NCI-H446 (cell line): ENCODE data around the gene SLC31A1.

Experiments used
- DNase-seq, 2 experiments: peaks; one replicate each; lab custom pipeline; 2025; lab: John Stamatoyannopoulos, UW

The SLC31A1 gene

DNA sequence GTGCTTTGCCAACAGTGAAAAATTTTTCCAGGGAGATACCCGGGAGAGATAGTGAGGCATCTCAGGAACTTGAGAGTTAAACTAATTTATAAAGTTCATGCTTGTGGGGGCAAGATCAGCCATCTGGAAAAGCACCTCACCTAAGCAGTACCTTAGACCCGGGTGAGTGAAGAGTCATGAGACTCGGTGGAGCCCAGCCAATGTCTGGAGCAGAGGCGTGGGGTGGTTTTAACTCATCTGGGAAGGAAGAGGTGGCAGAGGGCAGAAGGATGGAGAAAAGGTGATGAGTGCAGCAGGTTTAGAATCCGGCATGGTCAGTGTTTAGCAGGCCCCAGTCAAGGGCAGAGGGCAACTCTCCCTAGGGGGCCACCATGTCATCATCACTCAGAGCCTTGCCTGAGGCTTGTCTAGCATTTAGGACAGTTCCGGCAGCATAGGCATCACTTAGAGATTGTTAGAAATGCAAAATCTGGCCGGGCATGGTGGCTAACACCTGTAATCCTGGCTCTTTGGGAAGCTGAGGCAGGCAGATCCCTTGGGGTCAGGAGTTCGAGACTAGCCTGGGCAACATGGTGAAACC lies 86.1 kb downstream of the SLC31A1 start:
- DNase-seq: no peak

DNA sequence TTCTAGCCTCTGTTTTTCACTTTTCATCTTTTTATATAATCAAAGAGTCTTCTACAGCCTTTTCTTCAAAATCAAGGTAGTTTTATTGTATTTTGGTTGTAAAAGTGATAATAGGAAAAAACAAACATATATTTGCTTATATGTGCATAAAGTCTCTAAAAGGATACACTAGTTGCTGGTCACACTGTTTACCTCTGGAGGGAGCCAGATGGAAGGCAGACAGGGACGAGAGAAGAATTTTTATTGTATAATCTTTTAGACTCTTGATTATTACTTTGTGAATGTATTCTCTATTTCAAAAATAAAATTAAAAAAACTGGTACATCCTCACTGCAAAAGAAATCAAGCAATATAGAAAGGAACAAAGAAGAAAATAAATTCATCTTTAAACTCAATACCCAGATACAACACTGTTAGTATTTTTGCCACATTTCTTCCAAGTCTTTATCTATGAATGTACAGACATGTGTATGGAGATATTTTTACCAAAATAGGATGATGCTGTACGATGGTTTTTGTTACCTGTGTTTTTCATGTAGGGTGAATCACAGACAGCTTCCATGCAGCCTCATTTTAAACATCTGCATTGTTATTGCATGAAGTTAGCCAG lies 88.0 kb downstream of the SLC31A1 start:
- DNase-seq: peak in 1 of 2 experiments; percentile 21

DNA sequence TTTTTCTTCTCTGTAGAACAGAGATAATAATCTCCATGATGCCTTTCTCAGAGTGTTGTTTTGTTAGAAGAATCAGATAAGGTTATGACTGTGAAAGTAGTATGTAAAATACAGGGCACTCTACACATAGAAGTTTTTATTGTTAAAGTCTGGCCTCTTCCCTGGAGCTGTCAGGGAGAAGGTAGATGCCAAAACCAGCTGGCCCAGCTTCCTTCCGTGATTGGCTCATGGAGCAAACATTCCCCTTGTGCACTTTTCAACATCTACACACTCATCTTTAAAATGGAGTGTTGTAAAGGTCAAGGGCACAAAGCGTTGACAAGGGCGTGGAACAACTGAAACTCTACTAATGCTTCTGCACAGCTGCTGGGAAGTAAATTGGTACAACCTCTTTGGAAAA lies 89.2 kb downstream of the SLC31A1 start:
- no peak for DNase-seq

DNA sequence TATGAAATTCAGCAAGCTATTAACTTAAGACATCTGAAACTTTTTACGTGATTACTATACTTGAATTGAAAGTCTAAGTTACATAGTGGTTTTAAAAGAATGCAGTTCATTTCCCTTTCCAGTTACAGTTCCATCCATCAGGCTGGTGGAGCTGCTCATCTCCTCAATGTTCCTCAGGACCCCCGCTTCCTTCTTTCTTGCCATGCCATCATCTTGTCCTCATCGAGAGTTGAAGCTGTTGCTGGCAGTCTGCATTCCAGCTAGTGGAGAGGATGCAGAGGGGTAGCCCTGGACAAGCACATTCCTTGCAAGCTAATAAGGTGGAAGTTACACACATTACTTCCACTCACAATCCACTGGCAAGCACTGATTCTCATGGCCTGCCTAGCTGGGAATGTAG lies 90.6 kb downstream of the SLC31A1 start:
- no peak for DNase-seq

DNA sequence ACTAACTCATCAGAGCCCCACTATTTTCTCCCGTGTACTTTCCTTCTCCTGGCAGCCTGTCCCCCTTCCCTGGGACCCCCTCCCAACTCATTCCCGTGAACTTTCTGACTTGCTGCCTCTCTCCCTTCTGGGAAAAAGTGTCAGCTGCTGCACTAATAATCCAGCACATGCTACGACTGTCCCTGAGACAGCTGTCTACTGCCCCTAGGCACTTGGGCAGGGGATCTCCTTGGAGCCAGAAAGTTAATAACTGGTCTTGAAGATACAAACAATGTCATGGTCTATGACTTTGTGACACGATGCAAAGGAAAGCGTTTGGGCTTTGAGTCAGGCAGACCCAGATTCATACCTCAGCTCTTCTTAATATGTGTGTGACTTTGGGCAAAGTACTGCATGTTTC lies 91.9 kb downstream of the SLC31A1 start:
- no peak for DNase-seq
